Sigmoid colon (tissue), 7 donors: ENCODE data around the gene C19orf33. TPM values are rescaled to one million over a fixed set of nuclear protein-coding genes. Genes with fewer than 3 reads are reported as not detected.

Experiments
- DNase-seq: peaks from one replicate; pipeline ENCODE4 v3.0.0-alpha.2; 2019
- H3K27ac ChIP-seq, 4 donors: fragments of 200-600 bp; sonication (generic); one replicate each; pipeline ENCODE4 v1.5.1; 2016 to 2019; ENCODE audit warnings: mild to moderate bottlenecking in 1 of 4
- H3K27me3 ChIP-seq, 3 donors: fragments of 200-600 bp; sonication (generic); one replicate each; pipeline ENCODE4 v1.5.1; 2019; ENCODE audit warnings: mild to moderate bottlenecking in 1 of 3
- H3K36me3 ChIP-seq, 4 donors: fragments of 200-600 bp; sonication (generic); one replicate each; pipeline ENCODE4 v1.5.1; 2016 to 2019
- H3K4me1 ChIP-seq, 4 donors: fragments of 200-600 bp; sonication (generic); one replicate each; pipeline ENCODE4 v1.5.1; 2017 to 2019
- H3K4me3 ChIP-seq, 4 donors: fragments of 200-600 bp; sonication (generic); one replicate each; pipeline ENCODE4 v1.5.1; 2017 to 2019; ENCODE audit warnings: mild to moderate bottlenecking in 2 of 4, moderate library complexity in 1 of 4
- H3K9me3 ChIP-seq, 4 donors: fragments of 200-600 bp in 3 of 4; sonication (generic) in 3 of 4; one replicate each; pipeline versions ENCODE4 v1.5.1 to v1.6.1; 2013 to 2019
- EP300 ChIP-seq, 4 donors: sonication (generic); formaldehyde crosslinking; IDR thresholded peaks; one replicate each; pipeline ENCODE4 v1.6.1; 2017; ENCODE audit warnings: antibody characterized with exemption in 4 of 4
- POLR2A ChIP-seq, 2 donors: fragments of 450-650 bp; IDR thresholded peaks; one replicate each; pipeline ENCODE4 v1.6.1; 2016; ENCODE audit warnings: antibody characterized with exemption in 2 of 2, mild to moderate bottlenecking in 2 of 2, moderate library complexity in 2 of 2
- POLR2AphosphoS5 ChIP-seq, 4 donors: sonication (generic); formaldehyde crosslinking; IDR thresholded peaks; one replicate each; pipeline ENCODE4 v1.6.1; 2017; ENCODE audit warnings: antibody characterized with exemption in 4 of 4
- WGBS, 2 donors: extraction: QIAGEN DNeasy Blood & Tissue Kit; methylation state at CpG; one replicate each; pipeline ENCODE4 v1.1.7; 2013; 5-methylcytosine and 5-hydroxymethylcytosine counted together
- intact Hi-C: fragments of 100-400 bp; cut with DNase I; formaldehyde crosslinking; loops from one replicate; pipeline ENCODE4 v1.15.1; 2023
- polyA plus RNA-seq, 3 donors: library from polyadenylated mRNA; stranded (reverse); fragments of 200-250 nt; gene quantifications; one replicate each; pipeline ENCODE4 v1.2.3, GENCODE V29; 2013
- total RNA-seq, 4 donors: library from RNA; depleted of rRNA; stranded (reverse); fragments of >200 nt; gene quantifications; one replicate each; pipeline ENCODE4 v1.1.0, GENCODE V29; 2016
- TF ChIP-seq, protein P1 (sequence below), 4 experiments: fragments of 450-650 bp in 3 of 4; fragments of 200-600 bp in 1 of 4; IDR thresholded peaks; one replicate each; pipeline ENCODE4 v1.5.1; 2016 to 2019; ENCODE audit warnings: antibody characterized with exemption in 4 of 4, mild to moderate bottlenecking in 3 of 4, moderate library complexity in 2 of 4
- donor health status: healthy with polysubstance abuse.
- donor health status: Bipolar disorder and iron deficiency.
- donor health status: healthy.

C19orf33 gene
- total and polyA plus RNA-seq, 7 donors = 5.8 to 2,364 (median 704) TPM; not detected in 2

DNA sequence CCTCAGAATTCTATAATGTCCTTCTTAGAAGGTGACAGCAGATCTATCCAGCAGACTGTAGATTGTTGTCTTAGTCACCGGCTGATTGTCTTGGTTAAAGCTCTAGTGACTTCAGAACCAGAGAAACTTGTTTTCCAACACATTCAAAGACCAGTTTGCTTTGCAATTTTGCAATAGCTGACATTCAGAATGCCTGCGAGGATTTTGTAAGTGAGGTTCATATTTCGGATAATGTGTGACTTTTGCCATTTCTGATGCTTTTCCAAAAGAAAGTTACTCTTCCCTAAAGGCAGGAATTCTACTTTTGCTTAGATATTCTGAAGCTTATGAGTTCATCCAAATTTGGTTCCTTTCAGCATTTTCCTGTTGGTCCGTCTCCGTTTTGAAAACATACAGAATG, 26.5 kb upstream of the C19orf33 start:
- Histone ChIP-seq H3K27ac (peak overlapping the region; percentile 61 to 82 (median 70)), H3K36me3 (no peaks in the 10 kb centered on the region), H3K9me3 (no peaks in the 10 kb centered on the region), H3K4me1 (peaks cover 0 to 61% (median 57%) of the 10 kb centered on the region in 4 donors), H3K4me3 (no peak overlapping the region), H3K27me3 (no peaks in the 10 kb centered on the region)
- 53 to 75% methylated on average over 5 of the region's 5 CpGs for WGBS, 2 donors
- intact Hi-C loops = no loop called here
- TF ChIP-seq POLR2A (IDR thresholded peaks at IDR 0.05) (no peak), EP300 (IDR thresholded peaks at IDR 0.05) (no peak), POLR2AphosphoS5 (IDR thresholded peaks at IDR 0.05) (no peak)
- TF ChIP-seq, protein P1, sequence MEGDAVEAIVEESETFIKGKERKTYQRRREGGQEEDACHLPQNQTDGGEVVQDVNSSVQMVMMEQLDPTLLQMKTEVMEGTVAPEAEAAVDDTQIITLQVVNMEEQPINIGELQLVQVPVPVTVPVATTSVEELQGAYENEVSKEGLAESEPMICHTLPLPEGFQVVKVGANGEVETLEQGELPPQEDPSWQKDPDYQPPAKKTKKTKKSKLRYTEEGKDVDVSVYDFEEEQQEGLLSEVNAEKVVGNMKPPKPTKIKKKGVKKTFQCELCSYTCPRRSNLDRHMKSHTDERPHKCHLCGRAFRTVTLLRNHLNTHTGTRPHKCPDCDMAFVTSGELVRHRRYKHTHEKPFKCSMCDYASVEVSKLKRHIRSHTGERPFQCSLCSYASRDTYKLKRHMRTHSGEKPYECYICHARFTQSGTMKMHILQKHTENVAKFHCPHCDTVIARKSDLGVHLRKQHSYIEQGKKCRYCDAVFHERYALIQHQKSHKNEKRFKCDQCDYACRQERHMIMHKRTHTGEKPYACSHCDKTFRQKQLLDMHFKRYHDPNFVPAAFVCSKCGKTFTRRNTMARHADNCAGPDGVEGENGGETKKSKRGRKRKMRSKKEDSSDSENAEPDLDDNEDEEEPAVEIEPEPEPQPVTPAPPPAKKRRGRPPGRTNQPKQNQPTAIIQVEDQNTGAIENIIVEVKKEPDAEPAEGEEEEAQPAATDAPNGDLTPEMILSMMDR (IDR thresholded peaks at IDR 0.05) = no peak
- DNase-seq = no peak

DNA sequence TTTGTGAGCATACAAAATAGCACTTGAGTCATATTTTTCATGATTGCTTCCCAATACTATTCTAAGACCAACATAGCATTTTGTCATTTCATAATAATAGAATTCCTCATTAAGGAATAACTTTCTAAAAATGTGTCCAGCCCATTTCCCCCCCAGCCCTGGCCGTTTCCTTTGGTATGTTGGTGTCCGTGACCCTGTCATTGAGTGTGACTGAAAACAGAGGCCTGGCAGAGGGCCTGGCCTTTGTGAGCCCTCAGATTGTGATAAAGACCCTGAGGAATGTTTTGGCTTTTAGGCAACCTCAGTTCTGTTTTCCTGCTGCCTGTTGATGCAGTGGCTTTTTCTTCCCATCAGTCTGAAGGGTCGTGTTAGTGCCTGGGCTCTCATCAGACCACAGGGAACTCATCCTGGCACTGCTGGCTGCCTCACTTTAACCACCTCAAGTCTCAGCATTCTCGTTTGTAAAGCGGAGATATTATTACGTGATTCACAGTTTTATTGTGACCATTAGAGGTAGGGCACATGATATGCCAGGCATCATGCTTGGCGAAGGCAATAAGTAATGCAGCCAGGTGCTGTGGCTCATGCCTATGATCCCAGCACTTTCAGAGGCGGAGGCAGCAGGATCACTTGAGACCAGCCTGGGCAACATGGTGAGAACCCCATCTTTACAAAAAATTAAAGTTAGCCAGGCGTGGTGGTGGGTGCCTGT, 25.9 kb upstream of the C19orf33 start:
- H3K27ac ChIP-seq = peak overlapping the region; percentile 61 to 82 (median 70)
- H3K36me3 ChIP-seq = no peaks in the 10 kb centered on the region
- no peak overlapping the region for H3K4me3 ChIP-seq
- no peaks in the 10 kb centered on the region for H3K27me3 ChIP-seq
- H3K9me3 ChIP-seq = no peaks in the 10 kb centered on the region
- DNase-seq = no peak
- peak in 2 of 4 donors; percentile 24 to 55 for TF ChIP-seq EP300 (IDR thresholded peaks at IDR 0.05)
- TF ChIP-seq POLR2AphosphoS5 (IDR thresholded peaks at IDR 0.05) = peak; percentile 24 to 59 (median 32)
- no peak for TF ChIP-seq POLR2A (IDR thresholded peaks at IDR 0.05)
- 33 to 68% methylated on average over 9 of the region's 9 CpGs for WGBS, 2 donors
- intact Hi-C loops = loop anchor here (2.0 kb wide), 1 partner anchor 37 kb away; the partner anchor contains the start of gene YIF1B
- H3K4me1 ChIP-seq = peaks cover 0 to 56% (median 51%) of the 10 kb centered on the region in 4 donors

DNA sequence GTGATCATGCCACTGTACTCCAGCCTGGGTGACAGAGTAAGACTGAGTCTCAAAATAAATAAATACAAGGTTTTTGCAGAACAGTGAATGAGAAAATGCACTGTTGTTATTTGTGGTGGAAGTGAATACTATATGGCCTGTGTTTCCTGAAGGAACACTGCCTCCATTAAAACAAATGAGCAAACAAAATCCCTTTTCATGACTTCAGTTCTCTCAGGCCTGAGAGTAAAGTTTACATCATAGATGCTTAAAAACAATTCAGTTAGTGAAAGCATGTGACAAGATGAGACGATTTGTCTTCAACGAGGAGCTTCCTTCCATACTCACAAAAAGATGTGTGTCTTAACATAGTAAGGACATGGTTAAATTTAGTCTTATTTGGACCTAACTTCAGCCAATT, 25.3 kb upstream of the C19orf33 start:
- H3K27ac ChIP-seq = peak overlapping the region; percentile 61 to 82 (median 70)
- WGBS, 2 donors = 39 to 70% methylated on average over 2 of the region's 2 CpGs
- no peak overlapping the region for H3K4me3 ChIP-seq
- no peak for DNase-seq
- H3K27me3 ChIP-seq = no peaks in the 10 kb centered on the region
- peaks cover 0 to 49% (median 45%) of the 10 kb centered on the region in 4 donors for H3K4me1 ChIP-seq
- no peaks in the 10 kb centered on the region for H3K36me3 ChIP-seq
- intact Hi-C loops = loop anchor here (2.0 kb wide), 1 partner anchor 36 kb away; the partner anchor contains the start of gene YIF1B
- TF ChIP-seq POLR2A (IDR thresholded peaks at IDR 0.05) (no peak), POLR2AphosphoS5 (IDR thresholded peaks at IDR 0.05) (no peak), EP300 (IDR thresholded peaks at IDR 0.05) (no peak)
- TF ChIP-seq, protein P1 (IDR thresholded peaks at IDR 0.05) = no peak
- H3K9me3 ChIP-seq = no peaks in the 10 kb centered on the region

DNA sequence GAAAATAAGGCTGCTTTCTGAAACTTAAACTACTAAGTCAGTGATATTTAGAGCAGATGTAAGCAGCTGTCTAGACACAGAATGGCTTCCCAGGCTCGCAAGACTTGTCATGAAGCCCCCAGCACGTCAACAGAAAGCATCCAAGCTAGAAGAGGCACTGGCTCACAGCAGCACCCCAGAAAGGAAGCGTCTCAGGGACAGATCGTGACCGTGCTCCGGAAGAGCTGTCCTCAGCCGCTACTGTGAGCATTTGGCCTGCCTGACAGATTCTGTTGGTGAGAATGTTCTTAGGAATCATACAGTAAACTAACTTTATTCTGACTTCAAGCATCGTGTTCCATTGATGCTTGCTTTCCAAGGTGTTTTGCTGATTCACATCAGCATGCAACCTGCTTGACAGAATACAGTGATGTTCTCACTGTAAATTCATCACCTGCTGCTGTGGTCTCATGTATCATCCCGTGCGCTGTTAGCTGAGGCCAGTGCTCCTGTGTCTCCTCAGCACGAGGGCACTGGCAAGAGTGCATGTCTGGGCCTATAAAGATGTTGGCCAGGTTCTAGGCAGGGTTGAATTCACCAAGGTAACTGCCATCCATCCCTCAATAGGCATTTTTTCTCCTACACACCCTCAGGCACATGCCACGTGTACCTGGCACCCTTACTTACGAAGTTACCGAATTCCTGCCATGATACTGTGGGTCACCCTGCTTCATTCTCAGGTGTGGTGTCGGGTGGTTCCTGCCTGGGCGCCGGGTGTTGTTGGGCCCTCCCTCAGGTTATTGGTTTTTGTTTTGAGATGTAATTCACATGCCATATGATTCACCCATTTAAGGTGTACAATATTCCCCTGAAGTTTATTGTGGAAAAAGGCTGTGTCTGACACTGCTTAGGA, 23.8 kb upstream of the C19orf33 start:
- peak overlapping the region in 3 of 4 donors; percentile 12 to 82 (median 68) for H3K27ac ChIP-seq

More for the DNA sequence above, 23.8 kb upstream of the C19orf33 start:
- WGBS, 2 donors = 63 to 84% methylated on average over 17 of the region's 17 CpGs
- H3K9me3 ChIP-seq = no peaks in the 10 kb centered on the region
- no peaks in the 10 kb centered on the region for H3K36me3 ChIP-seq
- no peak overlapping the region for H3K4me3 ChIP-seq
- intact Hi-C loops = no loop called here
- no peaks in the 10 kb centered on the region for H3K27me3 ChIP-seq
- TF ChIP-seq, protein P1 (IDR thresholded peaks at IDR 0.05) = no peak
- TF ChIP-seq EP300 (IDR thresholded peaks at IDR 0.05) = no peak
- no peak for TF ChIP-seq POLR2A (IDR thresholded peaks at IDR 0.05)
- peak in 1 of 4 donors; percentile 31 for TF ChIP-seq POLR2AphosphoS5 (IDR thresholded peaks at IDR 0.05)
- no peak for DNase-seq
- peaks cover 0 to 34% (median 30%) of the 10 kb centered on the region in 4 donors for H3K4me1 ChIP-seq
